Measurements from ENCODE around the gene ARID3B. TPM values are rescaled to one million over a fixed set of nuclear protein-coding genes. Genes with fewer than 3 reads are reported as not detected.

The ARID3B gene
- total RNA-seq, 4 donors from 2014 or later, result 6.7 to 12.3 (median 8.4) TPM

DNA sequence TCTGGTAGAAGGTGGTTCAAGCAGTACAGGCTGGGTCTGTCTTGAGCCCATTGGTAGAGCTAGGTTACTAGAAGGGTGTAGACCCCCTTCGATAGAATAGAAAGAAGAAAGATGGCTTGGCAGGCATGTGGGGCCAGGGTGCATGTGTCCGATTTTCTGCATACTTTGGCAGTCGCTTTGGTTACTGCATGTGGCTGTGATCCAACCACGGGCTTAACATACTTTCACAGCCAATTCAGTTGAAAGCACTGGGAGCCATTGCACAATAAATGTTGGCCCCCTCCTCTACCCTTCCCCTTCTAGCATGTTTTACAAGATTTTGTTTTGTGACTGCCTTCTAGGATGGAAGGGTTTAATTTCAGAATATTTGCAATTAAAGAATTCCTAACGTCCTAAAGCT, 7.2 kb downstream of the ARID3B start:
- no peak overlapping the region for H3K27ac ChIP-seq
- H3K36me3 ChIP-seq, result peaks cover 5% of the 10 kb centered on the region
- DNase-seq (ENCODE audit: low spot score in 2 of 2), result no peak
- H3K4me3 ChIP-seq, result no peak overlapping the region
- no peaks in the 10 kb centered on the region for H3K27me3 ChIP-seq
- TF ChIP-seq POLR2A (IDR thresholded peaks at IDR 0.05), result no peak
- TF ChIP-seq EP300 (IDR thresholded peaks at IDR 0.05), result no peak
- TF ChIP-seq, protein P1, sequence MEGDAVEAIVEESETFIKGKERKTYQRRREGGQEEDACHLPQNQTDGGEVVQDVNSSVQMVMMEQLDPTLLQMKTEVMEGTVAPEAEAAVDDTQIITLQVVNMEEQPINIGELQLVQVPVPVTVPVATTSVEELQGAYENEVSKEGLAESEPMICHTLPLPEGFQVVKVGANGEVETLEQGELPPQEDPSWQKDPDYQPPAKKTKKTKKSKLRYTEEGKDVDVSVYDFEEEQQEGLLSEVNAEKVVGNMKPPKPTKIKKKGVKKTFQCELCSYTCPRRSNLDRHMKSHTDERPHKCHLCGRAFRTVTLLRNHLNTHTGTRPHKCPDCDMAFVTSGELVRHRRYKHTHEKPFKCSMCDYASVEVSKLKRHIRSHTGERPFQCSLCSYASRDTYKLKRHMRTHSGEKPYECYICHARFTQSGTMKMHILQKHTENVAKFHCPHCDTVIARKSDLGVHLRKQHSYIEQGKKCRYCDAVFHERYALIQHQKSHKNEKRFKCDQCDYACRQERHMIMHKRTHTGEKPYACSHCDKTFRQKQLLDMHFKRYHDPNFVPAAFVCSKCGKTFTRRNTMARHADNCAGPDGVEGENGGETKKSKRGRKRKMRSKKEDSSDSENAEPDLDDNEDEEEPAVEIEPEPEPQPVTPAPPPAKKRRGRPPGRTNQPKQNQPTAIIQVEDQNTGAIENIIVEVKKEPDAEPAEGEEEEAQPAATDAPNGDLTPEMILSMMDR (IDR thresholded peaks at IDR 0.05), result no peak
- TF ChIP-seq POLR2AphosphoS5 (IDR thresholded peaks at IDR 0.05), result no peak
- H3K4me1 ChIP-seq, result peaks cover 26% of the 10 kb centered on the region
- 55% methylated on average over 5 of the region's 5 CpGs for WGBS
- no peaks in the 10 kb centered on the region for H3K9me3 ChIP-seq

DNA sequence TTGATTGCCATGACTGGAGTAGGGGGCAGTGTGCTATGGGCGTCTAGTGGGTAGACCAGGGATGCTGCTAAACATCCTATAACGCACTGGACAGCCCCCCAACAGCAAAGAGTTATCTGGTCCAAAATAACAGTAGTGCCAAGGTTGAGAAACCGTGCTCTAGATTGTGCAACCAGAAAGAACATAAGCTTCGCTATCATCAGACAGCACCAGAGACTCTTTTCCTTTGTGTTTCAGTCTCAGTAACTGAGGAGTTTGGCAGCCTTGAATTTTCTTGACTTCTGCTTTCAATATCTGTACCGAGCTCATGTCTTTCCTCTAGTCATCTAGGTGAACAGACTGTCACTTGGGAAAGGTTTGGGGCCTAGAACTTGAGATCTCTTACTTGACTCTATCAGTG, 8.8 kb downstream of the ARID3B start:
- TF ChIP-seq EP300 (IDR thresholded peaks at IDR 0.05), result no peak
- TF ChIP-seq POLR2A (IDR thresholded peaks at IDR 0.05), result no peak
- no peak for TF ChIP-seq POLR2AphosphoS5 (IDR thresholded peaks at IDR 0.05)
- TF ChIP-seq, protein P1 (IDR thresholded peaks at IDR 0.05), result no peak
- no peak overlapping the region for H3K4me3 ChIP-seq
- no peak overlapping the region for H3K27ac ChIP-seq
- H3K4me1 ChIP-seq, result peaks cover 25% of the 10 kb centered on the region
- H3K9me3 ChIP-seq, result no peaks in the 10 kb centered on the region
- H3K36me3 ChIP-seq, result peaks cover 5% of the 10 kb centered on the region
- WGBS, result 94% methylated on average over 5 of the region's 5 CpGs
- no peak for DNase-seq (ENCODE audit: low spot score in 2 of 2)
- H3K27me3 ChIP-seq, result no peaks in the 10 kb centered on the region

DNA sequence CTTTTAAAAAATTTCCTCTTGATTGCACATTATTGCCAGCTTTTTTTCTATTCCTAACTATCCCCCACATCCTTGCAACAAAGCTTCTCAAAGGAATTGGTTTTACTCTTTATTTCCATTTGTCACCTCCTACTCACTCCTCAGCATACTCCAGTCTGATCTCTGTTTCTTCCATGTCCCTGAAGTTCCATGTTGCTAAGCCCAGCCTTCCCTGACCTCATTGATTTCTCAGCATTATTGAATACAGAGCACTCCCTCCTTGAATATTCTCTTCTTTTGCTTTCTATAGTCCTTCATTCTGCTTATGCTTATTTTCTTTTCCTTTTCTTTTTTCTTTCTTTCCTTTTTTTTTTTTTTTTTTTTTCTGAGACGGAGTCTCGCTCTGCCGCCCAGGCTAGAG, 10.7 kb downstream of the ARID3B start:
- 100% methylated on average over 3 of the region's 3 CpGs for WGBS
- H3K9me3 ChIP-seq, result no peaks in the 10 kb centered on the region
- no peak overlapping the region for H3K4me3 ChIP-seq
- TF ChIP-seq EP300 (IDR thresholded peaks at IDR 0.05) (no peak), POLR2AphosphoS5 (IDR thresholded peaks at IDR 0.05) (no peak), POLR2A (IDR thresholded peaks at IDR 0.05) (no peak)
- TF ChIP-seq, protein P1 (IDR thresholded peaks at IDR 0.05), result no peak
- H3K27ac ChIP-seq, result no peak overlapping the region
- no peak for DNase-seq (ENCODE audit: low spot score in 2 of 2)
- peaks cover 9% of the 10 kb centered on the region for H3K36me3 ChIP-seq
- H3K27me3 ChIP-seq, result no peaks in the 10 kb centered on the region
- peaks cover 10% of the 10 kb centered on the region for H3K4me1 ChIP-seq

DNA sequence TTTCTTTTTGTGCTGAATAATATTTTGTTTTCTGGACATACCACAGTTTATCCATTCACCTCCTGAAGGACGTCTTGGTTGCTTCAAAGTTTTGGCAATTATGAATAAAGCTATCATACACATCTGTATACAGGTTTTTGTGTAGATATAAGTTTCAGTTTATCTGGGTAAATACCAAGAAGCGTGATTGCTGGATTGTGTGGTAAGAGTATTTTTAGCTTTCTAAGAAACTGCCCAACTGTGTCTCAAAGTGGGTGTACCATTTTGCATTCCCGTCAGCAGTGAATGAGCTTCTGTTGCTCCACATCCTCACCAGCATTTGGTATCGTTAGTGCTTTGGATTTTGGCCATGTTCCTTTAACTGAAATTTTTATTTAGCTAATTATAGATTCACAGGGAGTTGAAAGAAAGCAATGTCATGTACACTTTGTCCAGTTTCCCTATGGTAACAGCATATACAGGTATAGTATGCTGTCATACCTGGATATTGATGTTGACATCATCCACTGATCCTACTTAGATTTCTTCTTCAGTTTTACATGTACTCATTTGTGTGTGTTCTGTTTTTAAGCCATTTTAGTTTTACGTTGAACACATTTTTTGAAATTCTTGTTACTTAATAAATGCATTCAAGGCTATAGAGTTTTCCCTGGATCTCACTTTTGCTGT, 11.9 kb downstream of the ARID3B start:
- no peaks in the 10 kb centered on the region for H3K9me3 ChIP-seq
- 86% methylated on average over 5 of the region's 5 CpGs for WGBS
- TF ChIP-seq, protein P1 (IDR thresholded peaks at IDR 0.05), result no peak
- TF ChIP-seq POLR2A (IDR thresholded peaks at IDR 0.05), result no peak
- TF ChIP-seq EP300 (IDR thresholded peaks at IDR 0.05), result no peak
- no peak for TF ChIP-seq POLR2AphosphoS5 (IDR thresholded peaks at IDR 0.05)
- H3K27ac ChIP-seq, result no peak overlapping the region
- H3K36me3 ChIP-seq, result peaks cover 9% of the 10 kb centered on the region
- H3K27me3 ChIP-seq, result no peaks in the 10 kb centered on the region
- H3K4me3 ChIP-seq, result no peak overlapping the region
- DNase-seq (ENCODE audit: low spot score in 2 of 2), result no peak
- H3K4me1 ChIP-seq, result peaks cover 3% of the 10 kb centered on the region

DNA sequence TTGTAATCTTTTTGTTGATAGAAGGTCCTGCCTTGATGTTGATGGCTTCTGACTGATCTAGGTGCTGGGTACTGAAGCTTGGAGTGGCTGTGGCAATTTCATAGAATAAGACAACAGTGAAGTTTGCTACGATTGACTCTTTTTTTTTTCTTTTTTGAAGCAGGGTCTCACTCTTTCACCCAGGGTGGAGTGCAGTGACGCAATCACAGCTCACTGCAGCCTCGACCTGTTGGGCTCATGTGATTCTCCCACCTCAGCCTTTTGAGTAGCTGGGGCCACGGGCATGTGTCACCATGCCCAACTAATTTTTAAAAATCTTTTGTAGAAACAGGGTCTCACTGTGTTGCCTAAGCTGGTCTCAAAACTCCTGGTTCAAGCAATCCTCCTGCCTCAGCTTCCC, 14.2 kb downstream of the ARID3B start:
- WGBS, result 94% methylated on average over 4 of the region's 4 CpGs
- H3K36me3 ChIP-seq, result peaks cover 9% of the 10 kb centered on the region

More for the DNA sequence above, 14.2 kb downstream of the ARID3B start:
- H3K27ac ChIP-seq, result no peak overlapping the region
- H3K27me3 ChIP-seq, result no peaks in the 10 kb centered on the region
- no peak overlapping the region for H3K4me3 ChIP-seq
- no peak for DNase-seq (ENCODE audit: low spot score in 2 of 2)
- no peaks in the 10 kb centered on the region for H3K9me3 ChIP-seq
- H3K4me1 ChIP-seq, result no peaks in the 10 kb centered on the region
- TF ChIP-seq POLR2A (IDR thresholded peaks at IDR 0.05) (no peak), POLR2AphosphoS5 (IDR thresholded peaks at IDR 0.05) (no peak)

Measured in suprapubic skin (tissue), 4 donors.